ENCODE results near the gene MORC3. TPM values are rescaled to one million over a fixed set of nuclear protein-coding genes. Genes with fewer than 3 reads are reported as not detected.

MORC3 gene
- total and polyA plus RNA-seq, 9 of the 15 experiments (the other 6 are each of a cell fraction or from before 2014, with no cell fraction given) = 12.7 to 53.7 (median 36.0) TPM

GRCh38 chr21:36319767-36320420 lies at the start of gene MORC3 (continued):
- TF ChIP-seq ETV1 (tag; conservative IDR thresholded peaks at IDR 0.05; ENCODE audit: low read depth) = peak; percentile 98
- TF ChIP-seq HNRNPK (IDR thresholded peaks at IDR 0.05; ENCODE audit: low read depth, low read length, poor library complexity, severe bottlenecking) = no peak
- no peak for TF ChIP-seq GATA2 (CRISPR knock-in tag; IDR thresholded peaks at IDR 0.05)
- no peak for TF ChIP-seq ELK3 (CRISPR knock-in tag; IDR thresholded peaks at IDR 0.05)
- no peak for TF ChIP-seq SMAD2 (IDR thresholded peaks at IDR 0.05; ENCODE audit: low read depth, low read length)
- no peak for TF ChIP-seq SRSF9 (IDR thresholded peaks at IDR 0.05; ENCODE audit: borderline replicate concordance, low read depth, low read length)
- TF ChIP-seq ZFP91 (CRISPR knock-in tag; IDR thresholded peaks at IDR 0.05) = no peak
- TF ChIP-seq PYGO2 (tag; IDR thresholded peaks at IDR 0.05) = no peak
- TF ChIP-seq NR2C1 (IDR thresholded peaks at IDR 0.05) = no peak
- 0 out of 2 replicates have a peak, but pooled peaks have one; percentile 16 for TF ChIP-seq NR2C1 (tag; IDR thresholded peaks at IDR 0.05)
- TF ChIP-seq HNRNPUL1 (IDR thresholded peaks at IDR 0.05; ENCODE audit: low read length) = no peak
- no peak for TF ChIP-seq RUNX1 (IDR thresholded peaks at IDR 0.05; ENCODE audit: low read depth)
- TF ChIP-seq C11orf30 (IDR thresholded peaks at IDR 0.05; ENCODE audit: low read depth) = no peak
- no peak for TF ChIP-seq RFX7 (CRISPR knock-in tag; IDR thresholded peaks at IDR 0.05)
- TF ChIP-seq POLR3G (IDR thresholded peaks at IDR 0.05; ENCODE audit: extremely low read depth, insufficient read length, insufficient replicate concordance) = no peak
- TF ChIP-seq SNRNP70 (optimal IDR thresholded peaks at IDR 0.05; ENCODE audit: low read depth, low read length) = no peak
- TF ChIP-seq ZNF133 (CRISPR knock-in tag; IDR thresholded peaks at IDR 0.05) = no peak
- TF ChIP-seq ZBED1 (IDR thresholded peaks at IDR 0.05) = peak; percentile 43; the same call in 1 of the 2 replicates
- no peak for TF ChIP-seq ZBTB12 (CRISPR knock-in tag; IDR thresholded peaks at IDR 0.05)
- TF ChIP-seq KDM4B (IDR thresholded peaks at IDR 0.05; ENCODE audit: borderline replicate concordance in 2 of 2, low read depth in 1 of 2) = peak in 1 of 2 experiments; percentile 58; a peak in 1 of 4 replicates
- TF ChIP-seq ZNF311 (CRISPR knock-in tag; IDR thresholded peaks at IDR 0.05) = no peak
- peak; percentile 70 for TF ChIP-seq PBX2 (CRISPR knock-in tag; IDR thresholded peaks at IDR 0.05; ENCODE audit: low read depth)
- TF ChIP-seq PBX2 (tag; conservative IDR thresholded peaks at IDR 0.05; ENCODE audit: low read depth) = peak; percentile 92
